K562 (cell line): Measurements from ENCODE around the gene NECTIN1.

Experiments
- DIDO1 ChIP-seq: fragments of 450-650 bp; IDR thresholded peaks from 2 replicates; pipeline ENCODE4 v1.6.1; 2016; ENCODE audit warnings: low read depth, missing biosample characterization, missing genetic modification characterization
- FOXK2 ChIP-seq, 2 experiments: fragments of 450-650 bp; IDR thresholded peaks in 1 of 2; conservative IDR thresholded peaks in 1 of 2; 2 replicates each; pipeline ENCODE4 v1.6.1; 2016; ENCODE audit warnings: low read depth in 2 of 2, mild to moderate bottlenecking in 1 of 2
- POLR2A ChIP-seq: fragments of 450-650 bp; conservative IDR thresholded peaks from 2 replicates; pipeline ENCODE4 v1.6.1; 2016
- POLR2AphosphoS5 ChIP-seq: IDR thresholded peaks from 2 replicates; pipeline ENCODE4 v1.6.1; 2011; ENCODE audit warnings: mild to moderate bottlenecking, low read depth, low read length, moderate library complexity; ENCODE audit not compliant: control insufficient read depth, insufficient read depth
- SMC3 ChIP-seq: conservative IDR thresholded peaks from 2 replicates; pipeline ENCODE4 v1.6.1; 2011; ENCODE audit warnings: low read depth, low read length, improper control_type of control experiment; ENCODE audit not compliant: insufficient read depth
- TCF7L2 ChIP-seq: fragments of 150-350 bp; IDR thresholded peaks from 2 replicates; pipeline ENCODE4 v1.6.1; 2016; ENCODE audit warnings: low read depth, mild to moderate bottlenecking, low read length, moderate library complexity
- ZNF354B ChIP-seq: fragments of 250-450 bp; sonication (Bioruptor Pico); IDR thresholded peaks from 2 replicates; pipeline ENCODE4 v1.4.0; 2020
- TF ChIP-seq, protein P1 (sequence below), 3 experiments: IDR thresholded peaks in 2 of 3; conservative IDR thresholded peaks in 1 of 3; 2 replicates each; pipeline ENCODE4 v1.5.1; 2011 to 2012; ENCODE audit warnings: low read length in 3 of 3, mild to moderate bottlenecking in 3 of 3, control low read depth in 2 of 3, improper control_type of control experiment in 1 of 3, inconsistent platforms in 1 of 3, low read depth in 1 of 3, mixed read lengths in 1 of 3, moderate library complexity in 1 of 3; ENCODE audit not compliant: insufficient read depth in 2 of 3
- TF ChIP-seq, protein P2 (sequence below): IDR thresholded peaks from 2 replicates; pipeline ENCODE4 v1.6.1; 2016; ENCODE audit warnings: missing genetic modification characterization, missing compliant biosample characterization

DNA sequence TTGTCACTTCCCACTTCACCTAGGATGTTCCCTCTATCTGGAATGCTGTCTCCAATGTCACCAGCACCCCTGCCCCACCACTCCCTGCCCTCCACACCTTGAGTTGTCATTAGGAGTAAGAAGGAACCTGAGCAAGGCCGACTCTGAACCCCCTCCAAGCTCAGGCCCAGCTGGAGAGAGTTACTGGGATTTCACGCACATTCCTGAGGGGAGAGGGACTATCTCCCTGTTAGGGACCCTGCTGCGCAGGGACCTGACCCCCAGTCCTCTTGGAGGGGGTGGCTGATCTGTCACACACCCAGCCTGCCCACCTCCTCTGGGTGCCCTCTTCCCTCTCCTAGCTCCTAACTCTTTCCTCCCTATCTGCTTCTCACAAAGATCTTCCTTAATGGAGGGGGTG lies 81.7 kb downstream of the NECTIN1 start:
- TF ChIP-seq, protein P1, sequence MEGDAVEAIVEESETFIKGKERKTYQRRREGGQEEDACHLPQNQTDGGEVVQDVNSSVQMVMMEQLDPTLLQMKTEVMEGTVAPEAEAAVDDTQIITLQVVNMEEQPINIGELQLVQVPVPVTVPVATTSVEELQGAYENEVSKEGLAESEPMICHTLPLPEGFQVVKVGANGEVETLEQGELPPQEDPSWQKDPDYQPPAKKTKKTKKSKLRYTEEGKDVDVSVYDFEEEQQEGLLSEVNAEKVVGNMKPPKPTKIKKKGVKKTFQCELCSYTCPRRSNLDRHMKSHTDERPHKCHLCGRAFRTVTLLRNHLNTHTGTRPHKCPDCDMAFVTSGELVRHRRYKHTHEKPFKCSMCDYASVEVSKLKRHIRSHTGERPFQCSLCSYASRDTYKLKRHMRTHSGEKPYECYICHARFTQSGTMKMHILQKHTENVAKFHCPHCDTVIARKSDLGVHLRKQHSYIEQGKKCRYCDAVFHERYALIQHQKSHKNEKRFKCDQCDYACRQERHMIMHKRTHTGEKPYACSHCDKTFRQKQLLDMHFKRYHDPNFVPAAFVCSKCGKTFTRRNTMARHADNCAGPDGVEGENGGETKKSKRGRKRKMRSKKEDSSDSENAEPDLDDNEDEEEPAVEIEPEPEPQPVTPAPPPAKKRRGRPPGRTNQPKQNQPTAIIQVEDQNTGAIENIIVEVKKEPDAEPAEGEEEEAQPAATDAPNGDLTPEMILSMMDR (IDR thresholded peaks at IDR 0.05 in 2 of 3, conservative IDR thresholded peaks at IDR 0.05 in 1 of 3; ENCODE audit: insufficient read depth in 2 of 3, low read depth in 1 of 3, low read length in 3 of 3) = no peak
- TF ChIP-seq SMC3 = no peak
- no peak for TF ChIP-seq DIDO1 (tag)
- TF ChIP-seq, protein P2, sequence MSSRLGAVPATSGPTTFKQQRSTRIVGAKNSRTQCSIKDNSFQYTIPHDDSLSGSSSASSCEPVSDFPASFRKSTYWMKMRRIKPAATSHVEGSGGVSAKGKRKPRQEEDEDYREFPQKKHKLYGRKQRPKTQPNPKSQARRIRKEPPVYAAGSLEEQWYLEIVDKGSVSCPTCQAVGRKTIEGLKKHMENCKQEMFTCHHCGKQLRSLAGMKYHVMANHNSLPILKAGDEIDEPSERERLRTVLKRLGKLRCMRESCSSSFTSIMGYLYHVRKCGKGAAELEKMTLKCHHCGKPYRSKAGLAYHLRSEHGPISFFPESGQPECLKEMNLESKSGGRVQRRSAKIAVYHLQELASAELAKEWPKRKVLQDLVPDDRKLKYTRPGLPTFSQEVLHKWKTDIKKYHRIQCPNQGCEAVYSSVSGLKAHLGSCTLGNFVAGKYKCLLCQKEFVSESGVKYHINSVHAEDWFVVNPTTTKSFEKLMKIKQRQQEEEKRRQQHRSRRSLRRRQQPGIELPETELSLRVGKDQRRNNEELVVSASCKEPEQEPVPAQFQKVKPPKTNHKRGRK (tag) = no peak
- no peak for TF ChIP-seq POLR2A
- TF ChIP-seq FOXK2 (conservative IDR thresholded peaks at IDR 0.05 in 1 of 2, IDR thresholded peaks at IDR 0.05 in 1 of 2; ENCODE audit: low read depth in 2 of 2) = no peak
- TF ChIP-seq TCF7L2 = no peak
- no peak for TF ChIP-seq POLR2AphosphoS5
- no peak for TF ChIP-seq ZNF354B (CRISPR knock-in tag)
